ENCODE results near the gene NCAPD3. TPM values are rescaled to one million over a fixed set of nuclear protein-coding genes. Genes with fewer than 3 reads are reported as not detected.

NCAPD3 gene
- total RNA-seq, 1 experiment from 2014 or later = 63.0 TPM

GRCh38 chr11:134155456-134155855 lies 68.3 kb downstream of the NCAPD3 start:
- Mint-ChIP-seq H3K36me3 (peaks cover 87% of the 10 kb centered on the region), H3K4me3 (no peak overlapping the region), H3K4me1 (no peaks in the 10 kb centered on the region), H3K9me3 (no peaks in the 10 kb centered on the region), H3K27me3 (ENCODE audit: low read depth) (no peaks in the 10 kb centered on the region), H3K27ac (no peak overlapping the region; the same call in 1 of the 2 replicates)
- DNase-seq (ENCODE audit: low spot score) (no peak), ATAC-seq (no peak)
- TF ChIP-seq SMAD4 (CRISPR knock-in tag; IDR thresholded peaks at IDR 0.05) = no peak
- no peak for TF ChIP-seq ZNF532 (CRISPR knock-in tag; IDR thresholded peaks at IDR 0.05; ENCODE audit: borderline replicate concordance)
- TF ChIP-seq ZBTB21 (CRISPR knock-in tag; IDR thresholded peaks at IDR 0.05; ENCODE audit: borderline replicate concordance) = no peak
- TF ChIP-seq ZNF396 (CRISPR knock-in tag; IDR thresholded peaks at IDR 0.05; ENCODE audit: borderline replicate concordance) = no peak
- CTCF ChIA-PET = interaction anchor here (1.3 kb wide), 1 partner anchor 105 kb away, joined by 3 read pairs; no protein-coding TSS in a partner anchor
- POLR2A ChIA-PET = no interaction called here

DNA sequence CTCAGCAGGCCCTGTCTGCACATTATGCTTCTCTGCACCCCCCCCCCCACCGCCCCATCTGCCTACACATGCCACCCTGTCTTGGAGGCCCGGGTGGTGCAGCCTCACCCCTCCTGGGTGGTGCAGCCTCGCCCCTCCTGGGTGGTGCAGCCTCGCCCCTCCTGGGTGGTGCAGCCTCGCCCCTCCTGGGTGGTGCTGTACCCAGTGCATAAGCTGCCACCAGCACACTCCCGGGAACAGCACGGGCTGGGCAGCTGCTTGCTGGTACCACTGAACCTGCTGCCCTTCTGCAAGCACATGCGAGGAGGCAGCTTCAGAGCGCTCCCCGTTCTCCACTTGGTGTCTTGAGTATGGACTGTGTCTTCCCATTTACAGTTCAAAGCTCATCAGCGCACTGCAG lies 69.3 kb downstream of the NCAPD3 start:
- H3K36me3 Mint-ChIP-seq = peaks cover 82% of the 10 kb centered on the region
- H3K27me3 Mint-ChIP-seq (ENCODE audit: low read depth) = no peaks in the 10 kb centered on the region
- TF ChIP-seq CBFB (CRISPR knock-in tag; IDR thresholded peaks at IDR 0.05; ENCODE audit: low read depth) (no peak), GTF2I (CRISPR knock-in tag; conservative IDR thresholded peaks at IDR 0.05) (no peak), FOXP1 (CRISPR knock-in tag; IDR thresholded peaks at IDR 0.05; ENCODE audit: borderline replicate concordance) (no peak), MLX (CRISPR knock-in tag; IDR thresholded peaks at IDR 0.05) (no peak), EMX1 (CRISPR knock-in tag; IDR thresholded peaks at IDR 0.05) (no peak), SP1 (CRISPR knock-in tag; conservative IDR thresholded peaks at IDR 0.05) (no peak), ARID4B (CRISPR knock-in tag; IDR thresholded peaks at IDR 0.05; ENCODE audit: borderline replicate concordance) (no peak), PRDM15 (CRISPR knock-in tag; IDR thresholded peaks at IDR 0.05) (no peak), NR2C2 (CRISPR knock-in tag; IDR thresholded peaks at IDR 0.05) (no peak), JAZF1 (CRISPR knock-in tag; IDR thresholded peaks at IDR 0.05) (no peak)
- no peak overlapping the region for H3K27ac Mint-ChIP-seq
- H3K4me3 Mint-ChIP-seq = no peak overlapping the region
- H3K9me3 Mint-ChIP-seq = no peaks in the 10 kb centered on the region
- no peak for DNase-seq (ENCODE audit: low spot score)
- POLR2A ChIA-PET = no interaction called here
- no peaks in the 10 kb centered on the region for H3K4me1 Mint-ChIP-seq
- CTCF ChIA-PET = no interaction called here
- no peak for ATAC-seq
